Lower leg skin (tissue), 3 donors: Measurements from ENCODE around the gene MS4A10.

Source experiments
- POLR2A ChIP-seq, 2 donors: fragments of 450-650 bp; IDR thresholded peaks; one replicate each; pipeline ENCODE4 v1.6.1; 2016 to 2017; ENCODE audit warnings: antibody characterized with exemption in 2 of 2, mild to moderate bottlenecking in 1 of 2, moderate library complexity in 1 of 2
- TF ChIP-seq, protein P1 (sequence below), 3 donors: fragments of 450-650 bp; IDR thresholded peaks; one replicate each; pipeline ENCODE4 v1.5.1; 2016; ENCODE audit warnings: antibody characterized with exemption in 3 of 3, mild to moderate bottlenecking in 3 of 3, moderate library complexity in 2 of 3

DNA sequence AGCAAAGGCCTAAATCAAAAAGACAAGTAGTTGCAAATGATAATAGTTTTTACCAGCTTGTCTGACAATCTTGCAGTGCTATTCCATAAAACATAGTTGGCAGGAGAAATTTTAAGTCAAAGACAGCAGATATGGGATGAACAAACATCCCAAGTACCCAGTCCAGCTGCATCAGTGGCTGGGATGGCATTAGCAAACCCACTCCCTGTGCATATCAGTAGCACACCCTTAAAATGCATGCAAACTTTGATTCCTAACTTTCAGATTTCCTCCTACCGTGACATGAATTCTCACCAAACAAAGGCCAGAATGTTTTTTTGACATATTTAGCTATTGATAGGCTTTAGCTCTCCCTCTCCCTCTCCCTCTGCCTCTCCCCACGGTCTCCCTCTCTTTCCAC lies 29.0 kb downstream of the MS4A10 start:
- TF ChIP-seq POLR2A (IDR thresholded peaks at IDR 0.05): no peak
- TF ChIP-seq, protein P1, sequence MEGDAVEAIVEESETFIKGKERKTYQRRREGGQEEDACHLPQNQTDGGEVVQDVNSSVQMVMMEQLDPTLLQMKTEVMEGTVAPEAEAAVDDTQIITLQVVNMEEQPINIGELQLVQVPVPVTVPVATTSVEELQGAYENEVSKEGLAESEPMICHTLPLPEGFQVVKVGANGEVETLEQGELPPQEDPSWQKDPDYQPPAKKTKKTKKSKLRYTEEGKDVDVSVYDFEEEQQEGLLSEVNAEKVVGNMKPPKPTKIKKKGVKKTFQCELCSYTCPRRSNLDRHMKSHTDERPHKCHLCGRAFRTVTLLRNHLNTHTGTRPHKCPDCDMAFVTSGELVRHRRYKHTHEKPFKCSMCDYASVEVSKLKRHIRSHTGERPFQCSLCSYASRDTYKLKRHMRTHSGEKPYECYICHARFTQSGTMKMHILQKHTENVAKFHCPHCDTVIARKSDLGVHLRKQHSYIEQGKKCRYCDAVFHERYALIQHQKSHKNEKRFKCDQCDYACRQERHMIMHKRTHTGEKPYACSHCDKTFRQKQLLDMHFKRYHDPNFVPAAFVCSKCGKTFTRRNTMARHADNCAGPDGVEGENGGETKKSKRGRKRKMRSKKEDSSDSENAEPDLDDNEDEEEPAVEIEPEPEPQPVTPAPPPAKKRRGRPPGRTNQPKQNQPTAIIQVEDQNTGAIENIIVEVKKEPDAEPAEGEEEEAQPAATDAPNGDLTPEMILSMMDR (IDR thresholded peaks at IDR 0.05): no peak
